Epithelial cell of esophagus (primary cell): Measurements from ENCODE around the gene FARP1.

ENCODE experiments used
- DNase-seq: peaks from one replicate; pipeline ENCODE4 v3.0.0; 2010; ENCODE audit warnings: low read depth
- H3K4me3 ChIP-seq: 2 replicates; pipeline ENCODE4 v1.5.1; 2011; ENCODE audit warnings: mild to moderate bottlenecking, low read length, control low read depth
- CTCF ChIP-seq: IDR thresholded peaks from 2 replicates; pipeline ENCODE4 v1.5.1; 2011; ENCODE audit warnings: low read depth, mild to moderate bottlenecking, low read length, control low read depth, inconsistent platforms; ENCODE audit not compliant: insufficient read depth; ENCODE audit errors: missing control alignments

FARP1 gene

GRCh38 chr13:98482476-98483444, 339.9 kb downstream of the FARP1 start:
- peak; percentile 3 for TF ChIP-seq CTCF
- H3K4me3 ChIP-seq: no peak overlapping the region
- DNase-seq: peak; percentile 40

- no peak overlapping the region for H3K4me3 ChIP-seq
- DNase-seq: no peak
- no peak for TF ChIP-seq CTCF
These were observed 340.9 kb downstream of the FARP1 start for GRCh38 chr13:98483601-98484288.

- peak; percentile 100 for DNase-seq
- H3K4me3 ChIP-seq: peak overlapping the region; percentile 3
- no peak for TF ChIP-seq CTCF
These were observed 341.7 kb downstream of the FARP1 start for GRCh38 chr13:98484289-98485219.

GRCh38 chr13:98485561-98485960, 342.7 kb downstream of the FARP1 start:
- H3K4me3 ChIP-seq: no peak overlapping the region
- TF ChIP-seq CTCF: no peak

GRCh38 chr13:98486412-98486811, 343.5 kb downstream of the FARP1 start:
- H3K4me3 ChIP-seq: no peak overlapping the region
- no peak for TF ChIP-seq CTCF
- no peak for DNase-seq

More at GRCh38 chr13:98485561-98485960, 342.7 kb downstream of the FARP1 start:
- no peak for DNase-seq

GRCh38 chr13:98487016-98487415, 344.1 kb downstream of the FARP1 start:
- no peak for TF ChIP-seq CTCF
- no peak overlapping the region for H3K4me3 ChIP-seq
- DNase-seq: no peak
